ENCODE results near the gene COL18A1. TPM values are rescaled to one million over a fixed set of nuclear protein-coding genes. Genes with fewer than 3 reads are reported as not detected.

COL18A1 gene
- total and polyA plus RNA-seq, 11 donors, result 31.7 to 109 (median 59.0) TPM

GRCh38 chr21:45433301-45433700 lies 28.3 kb downstream of the COL18A1 start:
- peaks cover 0 to 54% (median 28%) of the 10 kb centered on the region in 12 donors for H3K4me1 ChIP-seq
- no peaks in the 10 kb centered on the region for H3K27me3 ChIP-seq
- H3K36me3 ChIP-seq, result no peaks in the 10 kb centered on the region
- H3K27ac ChIP-seq, result peak overlapping the region in 6 of 12 donors; percentile 13 to 54 (median 40)
- ATAC-seq (no peak), DNase-seq (peak in 1 of 5 donors; percentile 50)
- no peak for TF ChIP-seq CTCF (IDR thresholded peaks at IDR 0.05)
- no peak for TF ChIP-seq POLR2A (IDR thresholded peaks at IDR 0.05)
- intact Hi-C loops (cut with DNase I), result loop anchor here in 7 of 10 donors (2.0 to 10.0 kb wide), 5 partner anchors 24 to 488 kb away; partner anchors contain the start of gene SLX9 (in 1 of the 7)
- H3K4me3 ChIP-seq, result no peak overlapping the region
- 77 to 89% (median 82%) methylated on average over 5 to 8 of the region's 8 CpGs for WGBS, 4 donors
- H3K9me3 ChIP-seq, result no peaks in the 10 kb centered on the region

- peaks cover 3 to 61% (median 35%) of the 10 kb centered on the region in 12 donors for H3K4me1 ChIP-seq
These were observed 29.1 kb downstream of the COL18A1 start for GRCh38 chr21:45433911-45434644.

GRCh38 chr21:45434645-45435217 lies 29.8 kb downstream of the COL18A1 start:
- Histone ChIP-seq H3K9me3 (no peaks in the 10 kb centered on the region), H3K27ac (no peak overlapping the region), H3K36me3 (no peaks in the 10 kb centered on the region), H3K4me1 (peaks cover 3 to 67% (median 40%) of the 10 kb centered on the region in 12 donors), H3K4me3 (no peak overlapping the region), H3K27me3 (no peaks in the 10 kb centered on the region)
- intact Hi-C loops (cut with DNase I), result loop anchor here in 9 of 10 donors (5.0 to 10.0 kb wide), 10 partner anchors 32 to 490 kb away; partner anchors contain the start of gene SLX9 (in 1 of the 9)
- no peak for DNase-seq
- TF ChIP-seq CTCF (IDR thresholded peaks at IDR 0.05) (no peak), POLR2A (IDR thresholded peaks at IDR 0.05) (no peak)
- WGBS, 4 donors, result 66 to 83% (median 73%) methylated on average over 13 to 17 of the region's 17 CpGs
- no peak for ATAC-seq

More at GRCh38 chr21:45433911-45434644, 29.1 kb downstream of the COL18A1 start:
- WGBS, 4 donors, result 81 to 88% (median 84%) methylated on average over 8 to 11 of the region's 11 CpGs
- Histone ChIP-seq H3K36me3 (no peaks in the 10 kb centered on the region), H3K27ac (no peak overlapping the region), H3K9me3 (no peaks in the 10 kb centered on the region), H3K27me3 (no peaks in the 10 kb centered on the region), H3K4me3 (no peak overlapping the region)
- DNase-seq, result no peak
- TF ChIP-seq CTCF (IDR thresholded peaks at IDR 0.05) (no peak), POLR2A (IDR thresholded peaks at IDR 0.05) (no peak)
- no peak for ATAC-seq
- intact Hi-C loops (cut with DNase I), result loop anchor here in 7 of 10 donors (2.0 to 10.0 kb wide), 5 partner anchors 25 to 489 kb away; partner anchors contain the start of gene SLX9 (in 1 of the 7)

GRCh38 chr21:45435405-45435981 lies 30.5 kb downstream of the COL18A1 start:
- DNase-seq, result peak in 1 of 5 donors; percentile 55
- intact Hi-C loops (cut with DNase I), result loop anchor here in 9 of 10 donors (5.0 to 10.0 kb wide), 9 partner anchors 33 to 491 kb away; partner anchors contain the start of gene SLX9 (in 1 of the 9)
- H3K9me3 ChIP-seq, result no peaks in the 10 kb centered on the region
- peaks cover 3 to 65% (median 40%) of the 10 kb centered on the region in 12 donors for H3K4me1 ChIP-seq
- peak overlapping the region in 1 of 12 donors; percentile 48 for H3K27ac ChIP-seq
- H3K27me3 ChIP-seq, result no peaks in the 10 kb centered on the region
- no peak for TF ChIP-seq POLR2A (IDR thresholded peaks at IDR 0.05)
- no peak for ATAC-seq
- WGBS, 4 donors, result 89 to 92% (median 89%) methylated on average over 7 to 15 of the region's 15 CpGs
- H3K4me3 ChIP-seq, result no peak overlapping the region
- H3K36me3 ChIP-seq, result no peaks in the 10 kb centered on the region
